Keratinocyte (primary cell): ENCODE results near the gene EDEM1. TPM values are rescaled to one million over a fixed set of nuclear protein-coding genes. Genes with fewer than 3 reads are reported as not detected.

Experiments
- DNase-seq: peaks from one replicate; pipeline ENCODE4 v3.0.0-alpha.2; 2011; ENCODE audit warnings: low read depth, missing footprints, low spot score
- FAIRE-seq: peaks from 2 replicates; lab custom pipeline; 2011; peaks lifted over from hg19 to GRCh38; lab: Jason Lieb, UNC
- H2AFZ ChIP-seq: 2 replicates; pipeline ENCODE4 v1.6.0; 2012; ENCODE audit warnings: low read length, control low read depth, inconsistent platforms; ENCODE audit not compliant: control insufficient read depth
- H3K27ac ChIP-seq: 2 replicates; pipeline ENCODE4 v1.5.1; 2011; ENCODE audit warnings: low read length; ENCODE audit not compliant: control insufficient read depth, insufficient read depth
- H3K27me3 ChIP-seq: 3 replicates; pipeline ENCODE4 v1.6.0; 2011; ENCODE audit warnings: low read length; ENCODE audit not compliant: control insufficient read depth, insufficient read depth; ENCODE audit errors: extremely low read depth
- H3K36me3 ChIP-seq, 2 experiments: 2 replicates in 1 of 2; 3 replicates in 1 of 2; pipeline ENCODE4 v1.5.1; 2011; ENCODE audit warnings: low read length in 2 of 2, mild to moderate bottlenecking in 1 of 2; ENCODE audit not compliant: control insufficient read depth in 2 of 2, insufficient read depth in 2 of 2; ENCODE audit errors: extremely low read depth in 1 of 2
- H3K4me1 ChIP-seq: 3 replicates; pipeline ENCODE4 v1.5.1; 2011; ENCODE audit warnings: low read length; ENCODE audit not compliant: control insufficient read depth, insufficient read depth; ENCODE audit errors: extremely low read depth
- H3K4me2 ChIP-seq: 3 replicates; pipeline ENCODE4 v1.6.0; 2011; ENCODE audit warnings: low read depth, low read length; ENCODE audit not compliant: control insufficient read depth, insufficient read depth; ENCODE audit errors: extremely low read depth
- H3K4me3 ChIP-seq, 3 experiments: fragments of 200-600 bp in 1 of 3; sonication (generic) in 1 of 3; 2 replicates in 2 of 3; 3 replicates in 1 of 3; pipeline ENCODE4 v1.5.1; 2011 to 2016; ENCODE audit warnings: low read length in 3 of 3, mild to moderate bottlenecking in 3 of 3, control low read depth in 2 of 3, inconsistent platforms in 1 of 3, low read depth in 1 of 3, mixed read lengths in 1 of 3, mixed run types in 1 of 3, moderate library complexity in 1 of 3; ENCODE audit not compliant: control insufficient read depth in 2 of 3, insufficient read depth in 2 of 3; ENCODE audit errors: extremely low read depth in 1 of 3
- H3K79me2 ChIP-seq: 2 replicates; pipeline ENCODE4 v1.6.0; 2012; ENCODE audit warnings: low read length; ENCODE audit not compliant: control insufficient read depth, insufficient read depth
- H3K9ac ChIP-seq: 3 replicates; pipeline ENCODE4 v1.6.0; 2011; ENCODE audit warnings: low read length; ENCODE audit not compliant: control insufficient read depth, insufficient read depth; ENCODE audit errors: extremely low read depth
- H3K9me1 ChIP-seq: 3 replicates; pipeline ENCODE4 v1.6.0; 2011; ENCODE audit warnings: low read length; ENCODE audit not compliant: control insufficient read depth, insufficient read depth; ENCODE audit errors: extremely low read depth
- H3K9me3 ChIP-seq: 2 replicates; pipeline ENCODE4 v1.5.1; 2012; ENCODE audit warnings: low read depth, low read length; ENCODE audit not compliant: control insufficient read depth
- H4K20me1 ChIP-seq: 3 replicates; pipeline ENCODE4 v1.6.0; 2011; ENCODE audit warnings: low read length; ENCODE audit not compliant: control insufficient read depth, insufficient read depth; ENCODE audit errors: extremely low read depth
- CTCF ChIP-seq, 3 experiments: IDR thresholded peaks in 1 of 3; conservative IDR thresholded peaks in 1 of 3; optimal IDR thresholded peaks in 1 of 3; 2 replicates in 2 of 3; 3 replicates in 1 of 3; pipeline versions ENCODE3 to v1.5.1; 2011; ENCODE audit warnings: low read length in 3 of 3, mild to moderate bottlenecking in 3 of 3, moderate library complexity in 2 of 3, control low read depth in 1 of 3, inconsistent platforms in 1 of 3; ENCODE audit not compliant: insufficient read depth in 2 of 3; ENCODE audit errors: extremely low read depth in 1 of 3
- EZH2 ChIP-seq: IDR thresholded peaks from one replicate; pipeline ENCODE4 v1.6.1; 2012; ENCODE audit warnings: inconsistent platforms, mild to moderate bottlenecking, low read length, moderate library complexity
- dilution Hi-C: fragments of 300-500 bp; cut with MboI; formaldehyde crosslinking; loops from one replicate; pipeline ENCODE4 v1.7.0; 2020; ENCODE audit warnings: low sequenced_read_pairs; ENCODE audit not compliant: extremely low pct_ligation_motif_present
- polyA plus RNA-seq, 5 experiments: library from polyadenylated mRNA; depleted of rRNA in 3 of 5; stranded (reverse) in 3 of 5; stranded (forward) in 1 of 5; unstranded in 1 of 5; fragments of >200 nt; gene quantifications; 1 replicate in 1 of 5; 2 replicates in 3 of 5; 3 replicates in 1 of 5; pipeline versions ENCODE4 v1.2.1 to v1.2.3, GENCODE V29; 2011 to 2012; ENCODE audit warnings: missing spikeins in 2 of 5, low read depth in 1 of 5, low replicate concordance in 1 of 5

The EDEM1 gene
- polyA plus RNA-seq, 1 donor (not counting 4 experiments of a cell fraction or from before 2014, with no cell fraction given) = 65.2 TPM

DNA sequence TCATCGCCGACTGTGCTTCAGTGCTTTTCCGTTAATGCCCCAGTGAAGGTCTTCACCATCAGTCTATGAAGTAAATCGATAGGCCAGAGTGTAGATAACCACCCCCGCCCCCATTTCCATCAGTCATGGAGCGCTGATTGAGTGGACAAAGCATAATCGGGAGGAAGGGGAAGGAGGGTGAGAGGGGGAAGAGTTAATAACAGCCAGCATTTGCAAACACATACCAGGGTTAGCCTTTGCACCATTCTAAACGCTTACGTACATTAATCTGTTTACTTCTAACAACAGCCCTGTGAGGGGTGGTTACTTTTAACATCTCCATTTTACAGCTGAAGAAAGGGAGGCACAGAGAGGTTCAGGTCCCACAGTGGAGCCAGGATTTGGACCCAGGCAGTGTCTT, 26.8 kb downstream of the EDEM1 start:
- Histone ChIP-seq H3K4me2 (no peak overlapping the region), H3K27ac (no peak overlapping the region), H3K27me3 (no peaks in the 10 kb centered on the region), H3K4me1 (no peaks in the 10 kb centered on the region), H3K4me3 (no peak overlapping the region), H3K79me2 (no peaks in the 10 kb centered on the region), H3K9me1 (no peaks in the 10 kb centered on the region), H2AFZ (no peak overlapping the region), H3K9me3 (no peaks in the 10 kb centered on the region), H4K20me1 (peaks cover 3% of the 10 kb centered on the region), H3K9ac (no peak overlapping the region), H3K36me3 (peaks cover 64 to 65% of the 10 kb centered on the region in 2 experiments)
- DNase-seq (no peak), FAIRE-seq (no peak)
- TF ChIP-seq CTCF (optimal IDR thresholded peaks at IDR 0.05 in 1 of 3, IDR thresholded peaks at IDR 0.05 in 1 of 3, conservative IDR thresholded peaks at IDR 0.05 in 1 of 3; ENCODE audit: extremely low read depth in 1 of 3, insufficient read depth in 2 of 3, low read length in 3 of 3) (no peak), EZH2 (no peak)
- dilution Hi-C loops = no loop called here

- Histone ChIP-seq H3K9ac (no peak overlapping the region), H3K9me1 (no peaks in the 10 kb centered on the region), H3K4me2 (no peak overlapping the region), H4K20me1 (peaks cover 3% of the 10 kb centered on the region), H3K4me3 (no peak overlapping the region), H3K79me2 (no peaks in the 10 kb centered on the region), H3K36me3 (peaks cover 44 to 48% of the 10 kb centered on the region in 2 experiments), H3K4me1 (no peaks in the 10 kb centered on the region), H2AFZ (no peak overlapping the region), H3K27ac (no peak overlapping the region), H3K27me3 (no peaks in the 10 kb centered on the region), H3K9me3 (no peaks in the 10 kb centered on the region)
- FAIRE-seq (no peak), DNase-seq (no peak)
- dilution Hi-C loops = no loop called here
- TF ChIP-seq EZH2 = no peak
- TF ChIP-seq CTCF (optimal IDR thresholded peaks at IDR 0.05 in 1 of 3, IDR thresholded peaks at IDR 0.05 in 1 of 3, conservative IDR thresholded peaks at IDR 0.05 in 1 of 3; ENCODE audit: extremely low read depth in 1 of 3, insufficient read depth in 2 of 3, low read length in 3 of 3) = no peak
Observed at GRCh38 chr3:5217824-5218595, 30.5 kb downstream of the EDEM1 start.
